Measurements from ENCODE around the gene CD4.
"Not testable (repeated sequence)": the region's sequence is repeated elsewhere in the genome, so short reads cannot be mapped to it uniquely, and the experiment has no call there.

The CD4 gene

GRCh38 chr12:6868211-6869048 lies 79.1 kb downstream of the CD4 start:
- DNase-seq (ENCODE audit: low read depth) = no peak

DNA sequence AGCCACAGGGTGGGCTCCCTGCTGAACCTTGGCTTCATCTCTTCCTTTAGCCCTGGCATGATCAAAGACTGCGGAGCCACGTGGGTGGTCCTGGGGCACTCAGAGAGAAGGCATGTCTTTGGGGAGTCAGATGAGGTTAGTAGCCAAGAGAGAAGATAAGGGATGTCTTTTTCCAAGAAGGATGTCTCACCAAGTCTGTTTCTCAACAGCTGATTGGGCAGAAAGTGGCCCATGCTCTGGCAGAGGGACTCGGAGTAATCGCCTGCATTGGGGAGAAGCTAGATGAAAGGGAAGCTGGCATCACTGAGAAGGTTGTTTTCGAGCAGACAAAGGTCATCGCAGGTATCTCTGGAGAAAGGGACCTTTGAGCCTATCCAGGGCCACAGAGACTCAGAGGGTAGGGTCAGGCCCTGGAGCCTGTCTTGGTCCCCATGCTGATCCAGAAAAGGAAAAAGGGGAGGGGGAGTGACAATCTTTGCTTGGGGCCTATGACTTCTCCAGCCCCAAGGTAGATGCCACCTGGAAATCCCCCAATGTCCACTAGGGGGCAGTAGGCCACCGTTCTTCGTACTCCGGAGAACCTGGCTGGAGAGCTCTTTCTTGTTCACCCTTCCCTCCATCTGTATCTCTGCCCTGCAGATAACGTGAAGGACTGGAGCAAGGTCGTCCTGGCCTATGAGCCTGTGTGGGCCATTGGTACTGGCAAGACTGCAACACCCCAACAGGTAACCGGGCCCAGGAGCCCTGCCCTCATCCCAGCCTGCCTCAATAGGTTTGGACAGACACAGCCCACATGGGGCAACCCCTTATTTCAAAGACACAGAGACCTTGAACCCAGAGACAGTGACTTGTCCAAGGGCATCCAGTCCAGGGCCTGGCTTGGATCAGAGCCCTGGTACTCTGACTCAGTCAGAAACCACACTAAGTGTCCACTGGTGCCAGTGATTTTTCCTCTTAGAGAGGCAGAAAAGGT lies 80.0 kb downstream of the CD4 start:
- peak; percentile 82 for DNase-seq (ENCODE audit: low read depth)

- not testable (repeated sequence) for DNase-seq (ENCODE audit: low read depth)
These were observed 81.0 kb downstream of the CD4 start for GRCh38 chr12:6870304-6870703.

All from stimulated activated CD8-positive, alpha-beta memory T cell treated with anti-CD3 and anti-CD28 coated beads, Interleukin-15, amount 100 ng/mL, for 1 hour (primary cell).